HepG2 (cell line): Measurements from ENCODE around the gene CALML4.

Experiments used
- AKAP8 ChIP-seq: sonication (generic); formaldehyde crosslinking; IDR thresholded peaks from 2 replicates; pipeline ENCODE4 v1.5.1; 2020; ENCODE audit warnings: mild to moderate bottlenecking, missing genetic modification reagents
- CREB1 ChIP-seq, 2 experiments: fragments of 450-650 bp in 1 of 2; IDR thresholded peaks; 2 replicates each; pipeline ENCODE4 v1.6.1; 2016 to 2017; ENCODE audit warnings: control low read depth in 1 of 2, mild to moderate bottlenecking in 1 of 2, missing compliant biosample characterization in 1 of 2, missing genetic modification characterization in 1 of 2
- CTCF ChIP-seq: sonication (generic); formaldehyde crosslinking; IDR thresholded peaks from 2 replicates; pipeline ENCODE4 v1.5.0; 2020; ENCODE audit warnings: mild to moderate bottlenecking, missing genetic modification reagents, moderate library complexity
- EP300 ChIP-seq, 3 experiments: sonication (generic) in 1 of 3; formaldehyde crosslinking in 1 of 3; IDR thresholded peaks; 2 replicates each; pipeline versions ENCODE4 v1.5.1 to v1.6.1; 2011 to 2020; ENCODE audit warnings: low read depth in 2 of 3, low read length in 2 of 3, borderline replicate concordance in 1 of 3, improper control_type of control experiment in 1 of 3, mild to moderate bottlenecking in 1 of 3, missing genetic modification reagents in 1 of 3, moderate library complexity in 1 of 3
- FOXJ3 ChIP-seq: sonication (generic); formaldehyde crosslinking; IDR thresholded peaks from 2 replicates; pipeline ENCODE4 v1.4.0; 2020; ENCODE audit warnings: missing genetic modification reagents, mild to moderate bottlenecking, borderline replicate concordance
- HNF4A ChIP-seq: sonication (generic); formaldehyde crosslinking; IDR thresholded peaks from 2 replicates; pipeline ENCODE4 v1.4.0; 2020; ENCODE audit warnings: missing genetic modification reagents
- MYC ChIP-seq: sonication (generic); formaldehyde crosslinking; IDR thresholded peaks from 2 replicates; pipeline ENCODE4 v1.9.0; 2021; ENCODE audit warnings: missing genetic modification reagents, borderline replicate concordance
- SOX6 ChIP-seq, 2 experiments: fragments of 450-650 bp in 1 of 2; sonication (generic) in 1 of 2; formaldehyde crosslinking in 1 of 2; IDR thresholded peaks; 2 replicates each; pipeline versions ENCODE4 v1.4.0 to v1.6.1; 2017 to 2020; ENCODE audit warnings: antibody characterized with exemption in 1 of 2, mild to moderate bottlenecking in 1 of 2, missing genetic modification reagents in 1 of 2
- ZNF224 ChIP-seq: sonication (generic); formaldehyde crosslinking; IDR thresholded peaks from 2 replicates; pipeline ENCODE4 v1.5.0; 2020; ENCODE audit warnings: mild to moderate bottlenecking, missing genetic modification reagents
- ZNF776 ChIP-seq: sonication (generic); formaldehyde crosslinking; IDR thresholded peaks from 2 replicates; pipeline ENCODE4 v1.4.0; 2020; ENCODE audit warnings: mild to moderate bottlenecking, missing genetic modification reagents
- ZNF891 ChIP-seq: sonication (generic); formaldehyde crosslinking; IDR thresholded peaks from 2 replicates; pipeline ENCODE4 v1.5.0; 2020; ENCODE audit warnings: mild to moderate bottlenecking, missing genetic modification reagents
- TF ChIP-seq, protein P1 (sequence below): sonication (generic); formaldehyde crosslinking; IDR thresholded peaks from 2 replicates; pipeline ENCODE4 v1.4.0; 2020; ENCODE audit warnings: missing genetic modification reagents
- TF ChIP-seq, protein P2 (sequence below): IDR thresholded peaks from 2 replicates; pipeline ENCODE4 v1.6.1; 2016; ENCODE audit warnings: missing genetic modification reagents, missing compliant biosample characterization

DNA sequence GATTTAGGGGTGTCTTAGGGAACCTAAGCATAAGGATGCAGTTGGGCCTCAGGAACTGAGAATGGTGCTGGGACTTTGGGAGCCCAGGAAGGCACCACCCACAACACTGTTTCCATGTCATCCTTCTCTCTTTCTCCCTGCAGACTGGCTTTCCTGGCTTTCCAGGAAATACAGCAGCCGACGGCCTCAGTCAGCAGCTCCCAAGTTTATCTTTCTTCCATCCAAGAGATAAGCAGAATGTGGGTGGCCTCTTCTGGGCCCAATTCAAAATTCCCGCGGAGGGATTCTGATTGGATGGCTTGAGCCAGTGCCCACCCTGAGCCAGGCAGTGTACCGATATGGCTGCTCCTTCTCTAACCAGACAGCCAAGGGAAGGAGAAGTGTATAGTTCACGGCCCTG lies 28.9 kb upstream of the CALML4 start:
- TF ChIP-seq MYC (CRISPR knock-in tag): no peak
- no peak for TF ChIP-seq FOXJ3 (CRISPR knock-in tag)
- no peak for TF ChIP-seq ZNF776 (CRISPR knock-in tag)
- no peak for TF ChIP-seq ZNF224
- no peak for TF ChIP-seq ZNF891 (CRISPR knock-in tag)
- no peak for TF ChIP-seq AKAP8
- no peak for TF ChIP-seq CTCF (CRISPR knock-in tag)
- TF ChIP-seq, protein P1, sequence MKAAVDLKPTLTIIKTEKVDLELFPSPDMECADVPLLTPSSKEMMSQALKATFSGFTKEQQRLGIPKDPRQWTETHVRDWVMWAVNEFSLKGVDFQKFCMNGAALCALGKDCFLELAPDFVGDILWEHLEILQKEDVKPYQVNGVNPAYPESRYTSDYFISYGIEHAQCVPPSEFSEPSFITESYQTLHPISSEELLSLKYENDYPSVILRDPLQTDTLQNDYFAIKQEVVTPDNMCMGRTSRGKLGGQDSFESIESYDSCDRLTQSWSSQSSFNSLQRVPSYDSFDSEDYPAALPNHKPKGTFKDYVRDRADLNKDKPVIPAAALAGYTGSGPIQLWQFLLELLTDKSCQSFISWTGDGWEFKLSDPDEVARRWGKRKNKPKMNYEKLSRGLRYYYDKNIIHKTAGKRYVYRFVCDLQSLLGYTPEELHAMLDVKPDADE (CRISPR knock-in tag): no peak
- TF ChIP-seq EP300 (IDR thresholded peaks at IDR 0.05; ENCODE audit: low read depth in 2 of 2, low read length in 2 of 2): no peak
- TF ChIP-seq EP300 (CRISPR knock-in tag; IDR thresholded peaks at IDR 0.05; ENCODE audit: borderline replicate concordance): no peak
- TF ChIP-seq HNF4A (CRISPR knock-in tag): no peak
- TF ChIP-seq CREB1 (IDR thresholded peaks at IDR 0.05): no peak
- TF ChIP-seq CREB1 (CRISPR knock-in tag; IDR thresholded peaks at IDR 0.05): no peak
- TF ChIP-seq, protein P2, sequence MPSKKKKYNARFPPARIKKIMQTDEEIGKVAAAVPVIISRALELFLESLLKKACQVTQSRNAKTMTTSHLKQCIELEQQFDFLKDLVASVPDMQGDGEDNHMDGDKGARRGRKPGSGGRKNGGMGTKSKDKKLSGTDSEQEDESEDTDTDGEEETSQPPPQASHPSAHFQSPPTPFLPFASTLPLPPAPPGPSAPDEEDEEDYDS (CRISPR knock-in tag): no peak
- no peak for TF ChIP-seq SOX6 (IDR thresholded peaks at IDR 0.05)
- no peak for TF ChIP-seq SOX6 (CRISPR knock-in tag; IDR thresholded peaks at IDR 0.05)
